ENCODE data around the gene FOXA2.

Gene FOXA2

GRCh38 chr20:22584522-22584921, at the start of gene FOXA2:
TSS of gene FOXA2 (minus strand) at chr20:22584572. CDS start at chr20:22584278, 294 bp downstream.
- no peak within 1 kb of the TSS for H3K27ac ChIP-seq
- TF ChIP-seq ZFX (IDR thresholded peaks at IDR 0.05; ENCODE audit: borderline replicate concordance) (no peak), CTCF (IDR thresholded peaks at IDR 0.05) (no peak)

GRCh38 chr20:22630701-22631100, 46.3 kb upstream of the FOXA2 start:
- TF ChIP-seq ZFX (IDR thresholded peaks at IDR 0.05; ENCODE audit: borderline replicate concordance) (no peak), CTCF (IDR thresholded peaks at IDR 0.05) (no peak)
- no peak overlapping the region for H3K27ac ChIP-seq

DNA sequence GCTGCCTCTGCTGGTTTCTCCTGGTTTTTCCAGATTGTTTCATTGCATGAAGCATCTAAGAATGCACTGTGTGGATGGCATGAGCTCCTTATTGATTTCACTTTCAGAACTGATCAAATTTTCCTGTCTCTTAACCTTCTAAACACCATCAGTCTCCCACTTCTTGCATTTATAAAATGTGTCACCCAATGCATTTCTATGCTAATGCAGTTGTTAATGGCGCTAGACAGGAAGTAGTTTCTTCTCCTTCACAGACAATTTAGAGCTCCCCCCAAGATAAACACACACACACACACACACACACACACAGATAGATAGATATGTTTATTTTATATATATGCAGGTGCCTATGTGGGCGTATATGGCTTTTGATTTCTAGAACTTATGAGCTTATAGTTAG, 45.6 kb upstream of the FOXA2 start:
- TF ChIP-seq CTCF (IDR thresholded peaks at IDR 0.05) (no peak), ZFX (IDR thresholded peaks at IDR 0.05; ENCODE audit: borderline replicate concordance) (no peak)
- H3K27ac ChIP-seq = no peak overlapping the region

DNA sequence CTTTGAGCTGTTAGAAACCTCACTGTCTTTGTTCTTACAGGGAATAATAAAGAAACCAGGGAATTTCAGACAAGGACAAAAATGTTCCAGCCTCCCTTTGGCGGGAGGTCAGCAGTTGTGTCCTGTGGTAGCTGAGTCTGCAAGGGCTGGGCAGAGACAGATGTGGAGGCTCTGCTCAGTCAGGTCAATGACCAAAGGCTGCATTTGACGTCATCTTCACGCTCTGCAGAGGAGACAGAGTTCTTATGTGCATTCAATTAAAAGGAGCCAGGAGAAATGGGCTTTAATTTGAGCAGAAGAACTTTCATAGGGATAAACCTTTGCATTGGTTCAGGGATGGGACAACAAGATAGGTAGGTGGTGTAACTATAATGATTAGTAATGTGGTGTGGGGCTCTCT, 45.1 kb upstream of the FOXA2 start:
- TF ChIP-seq CTCF (IDR thresholded peaks at IDR 0.05) = no peak
- no peak for TF ChIP-seq ZFX (IDR thresholded peaks at IDR 0.05; ENCODE audit: borderline replicate concordance)
- no peak overlapping the region for H3K27ac ChIP-seq

GRCh38 chr20:22626496-22626895, 42.1 kb upstream of the FOXA2 start:
- TF ChIP-seq ZFX (IDR thresholded peaks at IDR 0.05; ENCODE audit: borderline replicate concordance) = no peak
- no peak for TF ChIP-seq CTCF (IDR thresholded peaks at IDR 0.05)
- no peak overlapping the region for H3K27ac ChIP-seq

- no peak overlapping the region for H3K27ac ChIP-seq
- no peak for TF ChIP-seq ZFX (IDR thresholded peaks at IDR 0.05; ENCODE audit: borderline replicate concordance)
- TF ChIP-seq CTCF (IDR thresholded peaks at IDR 0.05) = no peak
Measured at GRCh38 chr20:22623211-22623610, 38.8 kb upstream of the FOXA2 start.

GRCh38 chr20:22620342-22620741, 36.0 kb upstream of the FOXA2 start:
- no peak overlapping the region for H3K27ac ChIP-seq
- no peak for TF ChIP-seq ZFX (IDR thresholded peaks at IDR 0.05; ENCODE audit: borderline replicate concordance)
- no peak for TF ChIP-seq CTCF (IDR thresholded peaks at IDR 0.05)

Measured in 22Rv1 (cell line).